HG03342 (cell line): ENCODE results near the gene PUM2.

Experiments
- ATAC-seq: cut with Tn5 transposase; IDR thresholded peaks from one replicate; pipeline ENCODE4 v1.9.1; 2021; ENCODE audit warnings: mild to moderate bottlenecking, moderate library complexity; ENCODE audit not compliant: unreplicated experiment

The PUM2 gene

DNA sequence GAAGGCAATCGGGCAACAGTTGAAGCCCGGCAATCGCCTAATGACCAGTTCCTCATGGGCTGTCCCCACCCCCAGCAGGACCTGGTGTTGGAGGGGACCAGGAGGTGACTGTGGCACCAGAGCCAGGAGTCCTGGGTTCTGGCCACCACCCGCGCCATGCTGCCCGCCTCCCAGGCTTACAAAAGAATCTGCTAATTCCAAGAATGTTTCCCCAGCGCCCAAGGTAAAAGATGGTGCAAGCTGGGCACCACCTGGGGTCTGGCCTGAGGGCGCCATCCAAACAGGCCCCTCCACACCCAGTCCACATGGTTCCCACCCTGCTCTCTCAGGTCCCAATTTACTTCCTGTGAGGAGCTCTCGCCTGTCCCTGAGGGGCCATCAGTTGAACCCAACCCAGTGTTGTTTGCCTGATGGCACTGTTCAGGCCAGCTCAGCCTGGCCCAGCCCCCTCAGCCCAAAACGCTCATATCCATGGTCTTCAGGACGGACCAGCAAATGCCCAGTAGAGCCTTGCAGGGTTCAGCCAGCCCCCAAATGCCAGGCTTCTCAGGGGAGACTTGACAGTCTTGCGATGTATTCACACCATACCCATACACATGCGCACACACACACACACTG lies 130.8 kb downstream of the PUM2 start:
- ATAC-seq, result no peak

DNA sequence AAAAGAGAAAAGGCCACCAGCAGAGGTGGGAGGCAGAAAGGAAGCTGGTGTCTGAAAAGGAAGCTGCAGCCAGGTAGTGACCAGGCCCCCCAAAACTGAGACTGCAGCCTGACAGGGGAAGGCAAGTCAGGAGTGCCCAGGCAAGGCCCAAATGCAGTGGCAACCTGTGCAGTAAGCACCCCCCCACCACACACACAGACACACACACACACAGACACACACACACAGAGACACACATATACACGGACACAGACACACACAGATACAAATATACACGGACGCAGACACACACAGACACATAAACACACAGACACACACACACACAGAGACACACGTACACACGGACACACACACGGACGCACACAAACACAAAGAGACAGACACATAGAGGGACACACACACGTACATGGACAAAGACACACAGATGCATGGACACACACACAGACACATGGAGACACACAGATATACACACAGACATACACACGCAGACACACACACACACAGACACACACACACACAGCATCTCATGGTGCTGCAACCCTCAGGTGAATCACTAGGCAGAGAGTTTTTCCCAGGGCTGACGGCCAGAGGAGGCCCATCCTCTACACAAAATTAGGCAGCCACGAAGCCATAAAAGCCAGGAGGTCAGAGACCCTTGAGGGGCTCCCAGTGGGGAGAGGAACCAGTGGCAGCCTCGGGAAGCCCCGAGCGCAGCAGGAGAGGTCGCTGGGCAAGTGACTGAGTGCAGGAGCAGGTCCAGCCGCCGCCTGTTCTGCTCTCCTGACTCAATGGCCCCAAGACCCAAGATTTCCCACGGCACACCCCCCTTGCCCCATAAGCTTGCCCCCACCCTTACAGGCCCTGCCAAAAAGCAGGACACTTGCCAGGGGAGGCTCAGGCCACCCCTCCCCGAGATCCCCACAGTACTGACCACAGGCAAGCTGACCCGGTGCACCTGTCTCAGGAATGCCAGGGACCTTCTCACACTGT lies 132.0 kb downstream of the PUM2 start:
- no peak for ATAC-seq

DNA sequence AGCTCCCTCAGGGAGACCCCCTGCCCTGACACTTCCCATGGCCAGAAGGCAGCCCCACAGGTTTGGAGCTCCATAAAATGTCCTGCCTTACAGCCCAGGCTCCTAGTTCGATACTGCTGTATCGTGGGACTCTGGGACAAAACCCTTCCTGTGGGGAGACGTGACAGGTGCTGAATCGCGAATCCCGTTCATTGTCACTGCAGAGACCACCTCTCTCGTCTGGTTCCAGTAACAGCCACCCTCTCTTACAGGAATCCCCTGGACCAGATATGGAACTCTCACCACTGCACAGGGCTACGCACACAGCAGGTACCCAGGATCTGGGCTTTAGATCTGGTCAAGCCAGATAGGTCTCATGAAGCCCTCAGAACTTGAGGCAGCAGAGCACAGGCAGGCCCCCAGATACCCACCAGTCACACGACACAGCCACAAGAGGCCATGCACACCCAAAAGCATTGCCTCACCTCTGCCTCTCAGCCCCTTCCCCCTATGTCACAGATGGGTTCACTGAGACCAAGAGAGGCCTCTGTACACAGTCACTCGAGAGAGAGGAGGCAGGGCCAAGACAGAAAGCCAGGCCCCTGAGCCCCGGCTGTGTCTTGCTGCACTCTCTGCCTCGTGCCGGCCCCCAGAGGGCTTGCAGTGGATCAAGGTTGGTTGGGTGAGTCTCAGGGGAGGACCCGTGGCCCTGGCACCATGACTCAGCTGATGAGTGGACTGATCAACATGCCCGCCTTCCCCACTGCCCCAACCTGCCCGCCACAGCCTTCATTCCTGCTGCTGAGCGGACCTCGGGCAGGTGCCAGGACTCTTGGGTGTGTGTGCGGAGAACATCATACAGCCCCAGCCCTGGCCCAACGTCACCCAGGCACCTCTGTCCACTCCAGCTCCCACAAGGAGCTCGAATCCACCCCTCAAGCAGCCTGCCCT lies 133.3 kb downstream of the PUM2 start:
- ATAC-seq, result no peak

DNA sequence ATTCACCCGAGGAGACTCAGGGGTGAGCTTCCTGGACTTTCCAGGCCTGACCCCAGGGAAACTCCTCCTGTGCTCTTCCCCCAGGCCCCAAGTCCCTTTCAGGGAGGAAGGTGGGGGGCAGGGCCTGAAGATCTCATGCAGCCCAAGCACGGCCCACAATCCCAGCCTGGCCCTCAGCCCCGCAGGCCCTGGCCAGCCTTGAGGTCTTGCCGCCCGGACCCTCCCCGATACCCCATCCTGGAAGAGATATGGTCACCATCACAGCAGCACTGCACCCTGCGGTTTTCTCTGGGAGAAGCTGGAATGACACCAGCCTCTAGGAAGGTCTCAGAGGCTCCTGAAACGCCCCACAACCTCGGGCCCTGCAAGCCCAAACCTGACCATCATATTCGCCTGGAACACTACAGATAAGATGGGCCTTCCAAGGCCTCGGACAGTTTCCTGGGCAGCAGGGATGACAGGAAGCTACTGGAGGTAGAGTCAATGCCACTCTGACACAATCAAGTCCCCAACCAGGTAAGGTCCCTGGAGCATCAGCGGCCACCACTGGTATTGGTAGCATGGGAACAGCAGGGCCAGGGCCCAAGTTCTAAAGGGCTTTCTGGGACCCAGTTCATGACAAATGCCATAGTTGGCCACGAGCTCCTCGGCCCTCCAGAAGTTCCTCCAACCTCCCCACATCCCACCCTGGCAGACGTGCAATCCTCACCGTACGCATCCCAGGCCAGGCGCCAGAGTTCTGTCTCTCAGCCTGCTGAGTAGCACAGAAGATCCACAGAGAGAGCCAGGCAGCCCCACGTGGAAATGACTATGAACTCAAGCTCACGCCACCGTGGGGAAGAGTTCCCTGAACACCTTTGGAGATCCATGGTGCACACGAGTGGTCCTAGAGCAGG lies 134.3 kb downstream of the PUM2 start:
- no peak for ATAC-seq

DNA sequence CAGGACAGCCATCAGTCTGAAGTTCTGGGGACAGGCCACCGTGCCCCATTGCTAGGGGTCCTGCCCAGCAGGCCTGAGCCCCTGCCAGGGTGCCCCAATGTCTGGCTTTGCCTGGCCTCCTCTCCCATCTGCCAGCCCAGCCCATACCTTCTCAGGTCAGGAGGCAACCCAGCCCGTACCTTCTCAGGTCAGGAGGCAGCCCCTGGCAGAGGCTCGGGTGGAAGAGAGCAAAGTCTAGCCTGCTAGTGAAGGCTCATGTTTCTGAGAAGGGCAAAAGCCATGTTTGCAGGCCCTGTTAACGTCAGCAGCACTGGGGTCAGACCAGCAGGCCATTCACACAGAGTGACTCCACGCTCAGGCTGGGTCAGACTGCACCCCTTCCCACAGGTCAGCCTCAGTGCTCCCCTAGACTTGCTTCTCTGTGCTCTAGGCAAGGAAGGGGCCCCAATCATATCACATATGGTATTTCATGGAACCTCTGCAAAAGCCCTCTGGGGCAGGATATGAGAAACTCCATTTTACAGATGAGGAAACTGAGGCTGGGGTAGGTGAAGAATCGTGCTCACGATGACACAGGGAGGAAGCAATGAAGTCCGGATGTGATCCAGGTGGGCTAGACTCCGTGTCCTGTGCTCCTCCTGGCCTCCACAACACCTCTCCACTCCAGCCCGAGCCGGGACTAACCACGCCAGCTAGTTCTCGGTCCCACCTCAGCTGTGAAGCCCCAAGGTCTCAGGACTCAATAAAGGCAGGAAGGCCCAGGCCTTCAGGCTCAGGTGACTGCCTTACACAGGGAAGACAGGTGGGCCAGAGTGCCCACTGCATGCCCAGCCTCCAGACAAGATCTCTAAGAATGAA lies 135.2 kb downstream of the PUM2 start:
- no peak for ATAC-seq

DNA sequence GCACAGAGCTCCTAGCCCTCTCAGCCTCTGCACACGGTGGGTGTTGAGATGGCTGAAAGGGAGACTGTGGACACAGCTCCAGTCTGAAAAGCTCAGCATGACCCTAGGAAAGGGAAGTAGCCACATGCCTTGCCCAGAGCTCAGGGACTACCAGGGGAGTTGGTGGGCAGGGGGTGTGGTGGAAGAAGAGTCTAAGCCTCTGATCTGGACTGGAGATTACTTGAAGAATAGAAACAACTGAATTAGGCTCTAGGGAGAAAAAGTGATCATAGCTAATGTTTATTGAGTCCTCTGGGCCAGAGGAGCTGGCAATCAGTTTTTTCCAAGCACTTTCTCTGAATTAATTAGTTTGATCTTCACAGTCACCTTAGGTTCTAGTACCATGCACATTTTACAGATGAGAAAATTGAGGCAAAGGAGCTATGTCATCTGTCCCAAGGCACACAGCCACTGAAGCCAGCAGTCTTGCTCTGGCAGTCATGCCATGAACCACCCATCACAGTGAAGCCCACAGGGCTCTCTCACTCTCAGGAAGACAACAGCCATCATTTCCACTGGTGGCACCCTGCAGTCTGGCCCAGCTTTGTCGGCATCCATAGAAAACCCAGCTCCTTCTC lies 136.0 kb downstream of the PUM2 start:
- ATAC-seq, result no peak

DNA sequence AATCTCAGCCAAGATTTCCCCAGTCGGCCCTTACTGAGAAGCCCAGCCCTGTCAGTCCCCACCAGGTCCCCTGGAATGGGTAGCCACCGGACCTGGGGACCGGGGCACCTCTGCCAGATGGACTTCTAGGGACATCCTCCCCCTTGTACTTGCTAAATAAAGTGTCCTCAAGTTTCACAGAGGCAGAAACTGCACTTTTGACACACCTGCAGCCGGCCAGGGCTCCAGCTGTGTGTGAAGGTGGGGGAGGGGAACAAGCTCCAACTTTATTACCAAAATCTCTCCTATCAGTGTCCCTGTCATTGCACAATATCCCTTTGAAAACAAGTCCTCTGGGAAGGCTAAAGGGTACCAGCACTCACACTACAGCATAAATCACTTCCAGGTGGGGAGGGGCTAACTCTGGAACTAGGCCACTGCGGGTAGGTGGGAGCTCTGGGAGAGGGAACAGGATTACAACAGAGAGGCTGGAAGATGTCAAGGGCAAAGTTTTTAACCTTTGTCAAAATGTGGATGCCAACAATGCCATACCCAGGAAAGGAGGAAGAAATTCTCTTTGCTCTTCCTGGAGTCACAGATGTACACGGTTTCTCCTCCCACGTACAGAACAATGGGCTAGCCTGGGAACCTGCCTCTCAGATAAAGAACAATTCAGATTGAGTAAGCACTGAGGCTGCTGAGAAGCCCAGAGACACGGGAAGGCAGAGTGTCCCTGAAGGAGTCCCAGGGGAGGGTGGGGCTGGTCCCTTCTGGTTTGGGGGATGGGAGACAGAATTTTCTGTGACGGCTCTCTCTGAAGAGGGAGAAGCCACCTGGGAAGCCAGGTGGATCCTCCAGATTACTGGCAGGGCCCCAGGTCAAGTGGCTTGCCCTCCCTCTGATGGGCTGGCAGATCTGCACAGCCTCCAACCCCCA lies 136.7 kb downstream of the PUM2 start:
- peak; percentile 47 for ATAC-seq

DNA sequence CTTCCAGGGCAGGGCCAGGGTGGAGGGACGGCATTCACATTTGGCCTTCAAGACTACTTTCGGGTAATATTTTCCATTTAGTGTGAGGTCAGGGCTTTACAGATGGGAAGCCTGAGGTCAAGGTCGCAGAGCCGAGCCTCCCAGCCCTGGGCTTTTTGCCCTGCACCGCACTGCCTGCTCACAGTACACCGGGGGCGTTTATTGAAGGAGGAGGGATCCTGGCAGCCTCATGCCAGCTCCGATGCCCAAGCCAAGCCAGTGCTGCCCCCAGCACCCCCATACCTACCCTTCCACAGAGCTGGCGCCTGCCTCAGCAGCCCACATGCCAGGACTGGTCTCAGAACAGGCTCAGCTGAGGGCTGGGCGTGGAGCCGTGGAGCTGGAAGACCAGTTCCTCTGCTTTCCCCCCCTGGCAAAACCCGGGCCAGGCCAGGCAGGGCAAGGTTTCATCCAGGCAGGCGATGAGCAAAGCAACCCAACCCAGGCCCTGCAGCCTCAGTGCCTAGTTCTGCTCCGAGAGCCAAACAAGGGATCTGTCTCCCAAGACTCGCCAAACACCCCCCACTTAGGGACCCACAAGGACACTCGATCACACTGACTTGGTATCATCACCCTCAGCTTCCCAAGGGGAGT lies 137.7 kb downstream of the PUM2 start:
- ATAC-seq, result no peak

DNA sequence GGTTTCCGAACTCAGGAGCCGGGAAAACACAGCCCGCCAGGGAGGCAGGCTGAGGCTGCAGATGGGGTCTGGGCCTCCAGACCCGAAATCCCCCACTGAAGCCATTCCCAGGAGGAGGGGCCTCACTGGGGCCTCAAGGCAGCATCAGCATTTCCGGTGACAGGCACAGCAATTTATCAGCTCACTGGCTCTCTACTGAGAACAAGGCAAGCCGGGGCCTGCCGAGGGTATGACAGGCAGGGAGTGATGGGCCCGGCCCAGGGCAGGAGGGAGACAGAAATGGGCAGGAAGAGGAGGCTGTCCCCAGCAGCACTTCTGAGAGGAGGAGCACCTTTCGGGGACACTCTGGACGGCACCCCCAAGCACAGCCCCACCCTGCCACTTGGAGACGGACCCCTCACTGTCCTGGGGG lies 138.2 kb downstream of the PUM2 start:
- peak; percentile 45 for ATAC-seq

DNA sequence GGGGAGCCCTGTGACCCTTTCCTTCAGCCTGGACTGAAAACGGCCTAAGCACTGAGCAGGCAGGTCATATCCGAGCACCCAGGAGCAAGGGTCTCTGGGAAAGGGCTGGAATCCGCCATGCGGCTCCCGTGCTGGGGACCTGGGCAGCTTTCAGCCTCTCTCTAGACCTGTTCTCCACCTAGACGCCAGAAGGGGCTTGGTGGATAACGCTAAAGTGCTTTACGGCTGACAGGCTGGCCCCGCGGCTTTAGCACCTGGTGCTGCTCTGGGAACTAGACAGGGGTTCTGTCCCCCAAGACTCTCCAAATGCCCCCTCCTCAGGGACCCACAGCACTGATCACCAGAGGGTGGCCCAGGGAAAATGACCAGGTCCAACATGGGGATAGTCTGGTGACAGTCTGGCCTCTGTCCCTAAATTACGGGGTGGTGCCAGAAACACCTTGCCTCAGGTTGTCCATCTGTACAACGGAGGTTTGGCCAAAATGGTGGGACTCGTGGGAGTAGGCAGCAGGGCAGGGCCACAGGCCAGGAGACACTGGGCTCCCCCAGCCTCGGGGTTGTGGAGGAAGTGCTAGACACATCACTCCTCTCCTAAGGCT lies 138.7 kb downstream of the PUM2 start:
- peak; percentile 5 for ATAC-seq

DNA sequence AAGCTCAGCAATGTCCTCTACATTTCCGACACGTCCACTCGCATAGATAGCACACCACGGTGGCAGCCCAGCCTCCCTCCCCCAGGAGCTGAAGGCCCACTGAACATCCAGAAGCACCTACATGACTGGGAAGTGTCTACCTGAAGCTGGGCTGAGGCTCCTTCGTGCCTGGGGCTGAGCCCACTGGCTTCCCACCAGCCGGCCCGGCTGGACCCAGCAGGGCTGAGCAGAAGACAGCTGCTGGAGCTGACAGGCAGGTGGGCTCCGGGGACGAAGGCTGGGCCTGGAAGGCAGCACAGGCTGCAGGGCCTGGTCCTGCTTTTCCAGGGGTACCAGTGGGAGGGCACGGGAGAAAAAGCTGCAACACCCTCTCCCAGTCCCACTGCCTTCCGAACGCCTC lies 139.2 kb downstream of the PUM2 start:
- no peak for ATAC-seq

DNA sequence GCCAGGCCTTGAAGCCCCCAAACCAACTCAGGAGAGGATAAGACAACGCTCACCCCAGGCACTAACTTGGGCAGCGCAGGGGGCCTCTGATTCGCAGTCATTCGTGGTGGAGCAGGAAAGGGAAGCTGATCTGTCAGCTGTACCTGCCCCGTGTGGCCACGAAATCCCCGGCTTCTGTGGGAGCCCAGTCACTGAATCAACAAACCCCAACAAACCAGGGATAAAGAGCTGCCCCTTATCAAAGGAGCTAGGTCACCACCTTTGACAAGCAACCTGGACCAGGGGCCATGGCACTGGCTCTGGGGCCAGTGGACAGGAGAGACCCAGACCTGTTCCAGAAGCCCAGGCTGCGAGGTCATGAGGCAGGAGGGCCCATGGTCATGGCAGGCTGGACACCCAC lies 140.2 kb downstream of the PUM2 start:
- no peak for ATAC-seq

DNA sequence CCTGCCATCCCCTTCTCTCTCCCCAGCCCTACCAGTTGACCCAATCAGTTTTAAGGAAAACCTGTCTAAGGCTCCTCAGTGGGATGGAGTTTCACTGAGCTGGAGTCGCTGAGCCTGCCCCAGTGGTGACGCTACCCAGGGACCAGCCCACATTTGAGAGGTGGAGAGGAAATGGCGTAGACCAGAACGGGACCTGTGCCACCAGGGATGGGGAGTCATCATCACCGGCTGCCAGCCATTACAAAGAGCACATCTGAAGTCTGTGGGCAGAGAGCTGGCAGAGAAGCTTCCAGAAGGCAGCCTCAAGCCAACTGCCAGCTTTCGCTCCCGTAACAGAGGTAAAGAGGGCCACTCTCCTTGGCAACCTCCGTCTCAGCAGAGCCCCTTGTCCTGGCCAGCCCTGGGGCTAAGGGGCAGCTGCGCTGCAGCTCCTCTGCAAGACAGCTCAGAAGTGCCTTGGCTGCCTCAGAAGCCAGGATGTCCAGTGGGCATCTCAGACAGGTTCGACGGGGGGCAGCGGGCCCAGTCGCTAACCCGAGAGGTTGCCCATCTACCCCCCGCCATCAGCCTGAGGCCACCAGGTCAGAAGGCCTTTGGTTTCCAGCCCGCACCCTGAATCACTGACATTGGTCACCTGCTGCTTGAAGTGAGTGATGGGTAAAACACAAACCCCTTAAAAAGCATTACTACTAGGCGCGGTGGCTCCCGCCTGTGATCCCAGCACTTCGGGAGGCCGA lies 141.1 kb downstream of the PUM2 start:
- ATAC-seq, result no peak

DNA sequence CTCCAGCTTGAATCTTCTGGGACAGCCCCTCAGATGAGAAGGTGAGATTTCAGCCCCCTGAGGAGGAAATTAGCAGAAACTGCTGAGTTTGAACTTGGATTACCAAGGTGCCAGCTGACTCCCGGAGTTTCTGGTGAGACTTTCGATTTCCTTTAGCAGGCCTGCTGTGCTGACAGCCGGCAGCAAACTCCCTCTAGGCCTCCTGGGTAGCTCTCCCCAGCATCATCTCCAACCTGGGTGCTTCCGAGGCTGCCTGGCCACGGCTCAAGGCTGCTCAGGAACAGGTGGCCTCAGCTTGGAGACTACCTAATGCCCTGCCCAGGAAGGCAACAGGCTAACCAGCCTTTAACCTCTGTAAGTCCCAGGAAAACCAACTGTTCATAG lies 142.2 kb downstream of the PUM2 start:
- ATAC-seq, result no peak

DNA sequence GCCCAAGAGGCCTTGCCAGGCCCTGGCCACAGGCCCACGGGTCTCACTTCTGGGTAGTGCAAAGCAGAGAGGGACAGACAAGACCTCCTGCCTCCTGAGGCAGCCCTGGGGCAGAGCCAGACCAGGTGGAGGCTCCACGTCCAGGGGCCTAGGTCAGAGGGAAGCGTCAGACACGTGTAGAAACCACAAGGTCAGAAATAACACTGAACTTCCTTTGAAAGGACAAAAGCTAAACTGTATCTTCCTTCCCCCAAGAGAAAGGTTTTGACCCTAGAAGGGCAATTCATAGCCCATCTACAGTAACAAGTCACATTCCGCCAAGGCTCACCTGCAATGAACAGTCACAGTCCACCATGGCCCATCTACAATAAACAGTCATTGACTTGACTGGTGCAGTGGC lies 143.6 kb downstream of the PUM2 start:
- peak; percentile 45 for ATAC-seq

DNA sequence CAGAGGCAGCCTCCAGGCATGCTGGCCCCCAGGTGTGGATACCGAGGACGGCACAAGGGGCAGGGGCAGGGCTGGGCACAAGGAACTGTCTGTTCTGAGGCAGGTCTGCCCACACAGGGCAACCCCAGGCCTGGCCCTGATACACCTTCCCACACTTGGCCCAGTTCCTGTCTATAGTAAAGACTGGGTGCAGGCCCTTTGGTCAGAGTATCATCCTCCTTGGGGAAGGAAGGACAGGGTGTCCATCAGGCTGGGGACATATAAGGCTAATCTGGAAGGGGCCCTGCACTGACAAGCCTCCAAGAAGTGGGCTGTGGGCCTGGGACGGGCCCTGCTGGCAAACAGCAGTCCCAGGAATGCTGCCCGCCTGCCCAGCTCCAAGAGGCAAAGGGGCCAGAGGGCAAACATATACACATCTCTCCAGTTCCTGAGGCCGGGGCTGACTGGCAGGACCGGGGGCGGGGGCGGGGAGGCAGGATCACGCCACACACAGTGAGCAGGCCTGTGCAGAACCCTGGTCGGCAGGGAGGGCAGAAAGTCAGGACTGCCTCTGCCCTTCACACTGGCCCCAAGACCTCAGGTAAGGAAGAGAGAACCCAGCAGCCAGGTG lies 144.6 kb downstream of the PUM2 start:
- no peak for ATAC-seq
